GM12878 (cell line): Measurements from ENCODE around the gene ARMC10. TPM values are rescaled to one million over a fixed set of nuclear protein-coding genes. Genes with fewer than 3 reads are reported as not detected.

Experiments
- ATF2 ChIP-seq: IDR thresholded peaks from 2 replicates; pipeline ENCODE4 v1.6.1; 2012; ENCODE audit warnings: low read length, inconsistent platforms
- CHD2 ChIP-seq: IDR thresholded peaks from 2 replicates; pipeline ENCODE4 v1.6.1; 2011; ENCODE audit warnings: low read depth, low read length, improper control_type of control experiment, borderline replicate concordance
- CTCF ChIP-seq, 3 experiments: IDR thresholded peaks in 2 of 3; conservative IDR thresholded peaks in 1 of 3; 2 replicates each; pipeline ENCODE4 v1.5.1; 2011; ENCODE audit warnings: low read depth in 3 of 3, low read length in 3 of 3, mild to moderate bottlenecking in 3 of 3, control low read depth in 2 of 3, moderate library complexity in 2 of 3, inconsistent platforms in 1 of 3, mixed read lengths in 1 of 3; ENCODE audit not compliant: control insufficient read depth in 2 of 3, insufficient read depth in 1 of 3; ENCODE audit errors: extremely low read depth in 1 of 3
- DPF2 ChIP-seq: fragments of 450-650 bp; IDR thresholded peaks from 2 replicates; pipeline ENCODE4 v1.6.1; 2017; ENCODE audit warnings: mild to moderate bottlenecking
- EED ChIP-seq: sonication (generic); IDR thresholded peaks from 2 replicates; pipeline ENCODE4 v1.6.1; 2016; ENCODE audit warnings: antibody characterized with exemption, low read depth
- FOXK2 ChIP-seq: fragments of 450-650 bp; IDR thresholded peaks from 2 replicates; pipeline ENCODE4 v1.6.1; 2017; ENCODE audit warnings: mild to moderate bottlenecking, moderate library complexity
- HDAC6 ChIP-seq: fragments of 200-600 bp; sonication (generic); IDR thresholded peaks from one replicate; pipeline ENCODE4 v1.8.0; 2017; ENCODE audit warnings: antibody characterized with exemption; ENCODE audit not compliant: unreplicated experiment
- IKZF2 ChIP-seq, 2 experiments: fragments of 450-650 bp; IDR thresholded peaks; 2 replicates each; pipeline ENCODE4 v1.6.1; 2017; ENCODE audit warnings: mild to moderate bottlenecking in 2 of 2, moderate library complexity in 2 of 2
- IRF3 ChIP-seq: fragments of 450-650 bp; IDR thresholded peaks from 2 replicates; pipeline ENCODE4 v1.6.1; 2014; ENCODE audit warnings: mild to moderate bottlenecking
- MYB ChIP-seq: fragments of 150-350 bp; IDR thresholded peaks from 2 replicates; pipeline ENCODE4 v1.6.1; 2014; ENCODE audit warnings: mild to moderate bottlenecking, low read depth, low read length, borderline replicate concordance
- MYC ChIP-seq: IDR thresholded peaks from 2 replicates; pipeline ENCODE4 v1.6.1; 2011; ENCODE audit warnings: mild to moderate bottlenecking, low read length, moderate library complexity, inconsistent platforms; ENCODE audit not compliant: insufficient read depth, insufficient replicate concordance, insufficient read length, severe bottlenecking
- NBN ChIP-seq: fragments of 450-650 bp; IDR thresholded peaks from 2 replicates; pipeline ENCODE4 v1.6.1; 2016
- NR2C1 ChIP-seq: fragments of 450-650 bp; IDR thresholded peaks from 2 replicates; pipeline ENCODE4 v1.6.1; 2017; ENCODE audit warnings: antibody characterized with exemption, mild to moderate bottlenecking, moderate library complexity
- NR2F1 ChIP-seq: fragments of 450-650 bp; conservative IDR thresholded peaks from 2 replicates; pipeline ENCODE4 v1.6.1; 2017; ENCODE audit warnings: mild to moderate bottlenecking
- NRF1 ChIP-seq: conservative IDR thresholded peaks from 2 replicates; pipeline ENCODE4 v1.6.1; 2011; ENCODE audit warnings: mild to moderate bottlenecking, low read depth, low read length, improper control_type of control experiment
- PKNOX1 ChIP-seq: fragments of 450-650 bp; IDR thresholded peaks from 2 replicates; pipeline ENCODE4 v1.6.1; 2016; ENCODE audit warnings: mild to moderate bottlenecking
- PML ChIP-seq: IDR thresholded peaks from 2 replicates; pipeline ENCODE4 v1.6.1; 2012; ENCODE audit warnings: low read length, inconsistent platforms
- RBBP5 ChIP-seq: fragments of 200-600 bp; sonication (generic); conservative IDR thresholded peaks from 2 replicates; pipeline ENCODE4 v1.6.1; 2016
- RELA ChIP-seq: fragments of 450-650 bp; IDR thresholded peaks from 2 replicates; pipeline ENCODE4 v1.8.0; 2014; ENCODE audit warnings: borderline replicate concordance; ENCODE audit not compliant: partially characterized antibody
- RUNX3 ChIP-seq: IDR thresholded peaks from 2 replicates; pipeline ENCODE4 v1.6.1; 2012; ENCODE audit warnings: low read length, inconsistent platforms
- SPI1 ChIP-seq: IDR thresholded peaks from 2 replicates; pipeline ENCODE4 v1.6.1; 2011; ENCODE audit warnings: low read depth, mild to moderate bottlenecking, low read length, moderate library complexity, borderline replicate concordance; ENCODE audit not compliant: insufficient read depth
- TBL1XR1 ChIP-seq: IDR thresholded peaks from 2 replicates; pipeline ENCODE4 v1.6.1; 2012; ENCODE audit warnings: low read depth, low read length, improper control_type of control experiment
- TCF7 ChIP-seq: IDR thresholded peaks from 2 replicates; pipeline ENCODE4 v1.6.1; 2014; ENCODE audit warnings: antibody characterized with exemption, borderline replicate concordance
- ZBTB33 ChIP-seq: fragments of 450-650 bp; IDR thresholded peaks from 2 replicates; pipeline ENCODE4 v1.6.1; 2017; ENCODE audit warnings: mild to moderate bottlenecking
- polyA plus RNA-seq, 11 experiments: library from polyadenylated mRNA; depleted of rRNA in 4 of 11; unstranded in 6 of 11; stranded (reverse) in 5 of 11; fragments of >200 nt; fragmentation: Nextera tagmentation in 4 of 11; fragmentation: Illumina TruSeq in 1 of 11; extraction: Ambion mirVana in 4 of 11; extraction: Trizol in 1 of 11; gene quantifications; 1 replicate in 1 of 11; 2 replicates in 10 of 11; pipeline versions ENCODE4 v1.2.1 to v1.2.3, GENCODE V29; 2011 to 2016; ENCODE audit warnings: inconsistent platforms in 2 of 11, missing spikeins in 2 of 11, low read depth in 1 of 11
- total RNA-seq, 4 experiments: library from RNA; depleted of rRNA in 3 of 4; stranded (reverse); fragments of >200 nt in 3 of 4; fragmentation: Illumina TruSeq in 1 of 4; extraction: Trizol in 1 of 4; gene quantifications; 2 replicates each; pipeline versions ENCODE4 v1.2.1 to v1.2.3, GENCODE V29; 2013 to 2021

ARMC10 gene
- total and polyA plus RNA-seq, 10 of the 15 experiments (the other 5 are each of a cell fraction or from before 2014, with no cell fraction given) = 7.0 to 38.2 (median 24.1) TPM

- TF ChIP-seq ZBTB33 (no peak), NR2F1 (peak; percentile 98), TBL1XR1 (peak; percentile 13; the same call in 1 of the 2 replicates), RUNX3 (peak; percentile 9), ATF2 (no peak), PKNOX1 (peak; percentile 8; the same call in 1 of the 2 replicates), IKZF2 (IDR thresholded peaks at IDR 0.05) (peak; percentile 76 to 85), SPI1 (no peak), EED (no peak), IRF3 (no peak), MYC (no peak), FOXK2 (no peak), NRF1 (no peak; the same call in 1 of the 2 replicates), TCF7 (no peak), CTCF (IDR thresholded peaks at IDR 0.05 in 2 of 3, conservative IDR thresholded peaks at IDR 0.05 in 1 of 3; ENCODE audit: control insufficient read depth in 2 of 3, extremely low read depth in 1 of 3, insufficient read depth in 1 of 3, low read depth in 3 of 3, low read length in 3 of 3) (no peak), CHD2 (0 out of 2 replicates have a peak, but pooled peaks have one; percentile 43), NBN (peak; percentile 73; the same call in 1 of the 2 replicates), HDAC6 (no peak), PML (no peak), RELA (peak; percentile 8), MYB (no peak), DPF2 (peak; percentile 67), RBBP5 (no peak), NR2C1 (peak; percentile 75)
Observed at GRCh38 chr7:103074519-103075336, at the start of gene ARMC10, which contains the start of gene FBXL13 (continued).
